SK-N-SH (cell line): ENCODE data around the gene MTX2. TPM values are rescaled to one million over a fixed set of nuclear protein-coding genes. Genes with fewer than 3 reads are reported as not detected.

Experiments used
- CTCF ChIA-PET: fragments of 300-600, 350-600 bp; formaldehyde crosslinking; extraction: SDS; loops from one replicate; lab custom pipeline; 2021; lab: Yijun Ruan, JAX
- POLR2A ChIA-PET: fragments of 350-600 bp; sonication (Branson Sonifier 250); formaldehyde crosslinking; extraction: SDS; loops from one replicate; lab custom pipeline; 2020; ENCODE audit warnings: antibody characterized with exemption, inconsistent platforms; lab: Yijun Ruan, JAX
- DNase-seq: peaks from one replicate; pipeline ENCODE4 v3.0.0; 2012
- H2AFZ ChIP-seq: fragments of 200-600 bp; sonication (generic); 2 replicates; pipeline ENCODE4 v1.8.1; 2016; ENCODE audit warnings: antibody characterized with exemption, mild to moderate bottlenecking, low read depth
- H3F3A ChIP-seq: fragments of 200-600 bp; sonication (generic); replicated peaks from 2 replicates; pipeline ENCODE3; 2016; ENCODE audit warnings: antibody characterized with exemption, mild to moderate bottlenecking; ENCODE audit not compliant: insufficient read depth
- H3K27ac ChIP-seq, 2 experiments: fragments of 200-500 bp in 1 of 2; fragments of 200-600 bp in 1 of 2; sonication (Bioruptor generic) in 1 of 2; sonication (generic), shearing (Covaris generic) in 1 of 2; 2 replicates each; pipeline versions ENCODE4 v1.5.1 to v1.6.1; 2014 to 2016; ENCODE audit warnings: low read depth in 2 of 2, inconsistent platforms in 1 of 2, low read length in 1 of 2, mild to moderate bottlenecking in 1 of 2, mixed read lengths in 1 of 2
- H3K27me3 ChIP-seq: fragments of 200-600 bp; sonication (generic), shearing (Covaris generic); 2 replicates; pipeline ENCODE4 v1.6.1; 2016; ENCODE audit warnings: mixed run types; ENCODE audit not compliant: insufficient read depth
- H3K36me3 ChIP-seq, 2 experiments: fragments of 200-500 bp in 1 of 2; fragments of 200-600 bp in 1 of 2; sonication (Bioruptor generic) in 1 of 2; sonication (generic) in 1 of 2; replicated peaks in 1 of 2; 2 replicates each; pipeline versions ENCODE3 to v1.5.1; 2014 to 2016; ENCODE audit warnings: low read length in 1 of 2, mild to moderate bottlenecking in 1 of 2; ENCODE audit not compliant: insufficient read depth in 2 of 2, control insufficient read depth in 1 of 2
- H3K4me1 ChIP-seq, 2 experiments: fragments of 200-500 bp in 1 of 2; fragments of 200-600 bp in 1 of 2; sonication (Bioruptor generic) in 1 of 2; sonication (generic), shearing (Covaris generic) in 1 of 2; 2 replicates each; pipeline versions ENCODE4 v1.5.1 to v1.6.1; 2014 to 2016; ENCODE audit warnings: low read depth in 1 of 2, low read length in 1 of 2, mixed run types in 1 of 2; ENCODE audit not compliant: insufficient read depth in 2 of 2, control insufficient read depth in 1 of 2
- H3K4me2 ChIP-seq: fragments of 200-600 bp; sonication (generic), shearing (Covaris generic); 2 replicates; pipeline ENCODE4 v1.6.1; 2017; ENCODE audit warnings: mixed run types
- H3K4me3 ChIP-seq, 2 experiments: fragments of 200-500 bp in 1 of 2; fragments of 200-600 bp in 1 of 2; sonication (Bioruptor generic) in 1 of 2; sonication (generic), shearing (Covaris generic) in 1 of 2; 2 replicates each; pipeline versions ENCODE4 v1.5.1 to v1.8.1; 2014 to 2016; ENCODE audit warnings: low read depth in 2 of 2, inconsistent platforms in 1 of 2, low read length in 1 of 2, mild to moderate bottlenecking in 1 of 2, mixed read lengths in 1 of 2, moderate library complexity in 1 of 2
- H3K79me2 ChIP-seq: fragments of 200-600 bp; sonication (generic); 2 replicates; pipeline ENCODE4 v1.8.1; 2017; ENCODE audit warnings: mild to moderate bottlenecking; ENCODE audit not compliant: insufficient read depth
- H3K9ac ChIP-seq: fragments of 200-600 bp; sonication (generic); 2 replicates; pipeline ENCODE4 v1.6.1; 2017; ENCODE audit warnings: mixed run types
- H3K9me2 ChIP-seq: fragments of 200-600 bp; sonication (generic); 2 replicates; pipeline ENCODE4 v1.6.1; 2017; ENCODE audit warnings: mixed run types
- H3K9me3 ChIP-seq: fragments of 200-600 bp; sonication (generic); 2 replicates; pipeline ENCODE4 v1.6.1; 2017; ENCODE audit warnings: mixed run types, mild to moderate bottlenecking, moderate library complexity
- H4K20me1 ChIP-seq: fragments of 200-600 bp; sonication (generic); 2 replicates; pipeline ENCODE4 v1.6.1; 2017; ENCODE audit warnings: mild to moderate bottlenecking, mixed run types; ENCODE audit not compliant: insufficient read depth
- CHD2 ChIP-seq: fragments of 150-350 bp; IDR thresholded peaks from 2 replicates; pipeline ENCODE4 v1.6.1; 2018; ENCODE audit warnings: low read length; ENCODE audit not compliant: partially characterized antibody
- ELF1 ChIP-seq: IDR thresholded peaks from 2 replicates; pipeline ENCODE4 v1.4.0; 2012
- EP300 ChIP-seq, 2 experiments: IDR thresholded peaks; 2 replicates each; pipeline versions ENCODE4 v1.4.0 to v1.6.1; 2012; ENCODE audit warnings: borderline replicate concordance in 1 of 2, low read depth in 1 of 2, low read length in 1 of 2
- EZH2phosphoT487 ChIP-seq: fragments of 200-600 bp; sonication (generic); IDR thresholded peaks from 2 replicates; pipeline ENCODE4 v1.6.1; 2017; ENCODE audit warnings: low read depth, mixed run types, mild to moderate bottlenecking, antibody characterized with exemption, moderate library complexity, borderline replicate concordance
- FOSL2 ChIP-seq: IDR thresholded peaks from 2 replicates; pipeline ENCODE4 v1.4.0; 2012; ENCODE audit warnings: low read depth, mild to moderate bottlenecking, moderate library complexity, borderline replicate concordance
- FOXJ3 ChIP-seq: sonication (generic); formaldehyde crosslinking; IDR thresholded peaks from 2 replicates; pipeline ENCODE4 v1.5.1; 2020; ENCODE audit warnings: mild to moderate bottlenecking, missing genetic modification reagents
- GABPA ChIP-seq: IDR thresholded peaks from 2 replicates; pipeline ENCODE4 v1.4.0; 2012; ENCODE audit warnings: low read depth, mild to moderate bottlenecking
- GATA2 ChIP-seq: sonication (generic); formaldehyde crosslinking; IDR thresholded peaks from 2 replicates; pipeline ENCODE4 v1.5.0; 2020; ENCODE audit warnings: mild to moderate bottlenecking, missing genetic modification reagents
- JUND ChIP-seq: IDR thresholded peaks from 2 replicates; pipeline ENCODE4 v1.4.0; 2012
- PBX3 ChIP-seq: IDR thresholded peaks from 2 replicates; pipeline ENCODE4; 2012
- POLR2AphosphoS5 ChIP-seq: IDR thresholded peaks from 2 replicates; pipeline ENCODE4 v1.6.1; 2012; ENCODE audit warnings: low read depth, low read length
- RAD21 ChIP-seq: IDR thresholded peaks from 2 replicates; pipeline ENCODE4 v1.6.1; 2012; ENCODE audit warnings: mild to moderate bottlenecking, low read length
- RCOR1 ChIP-seq: fragments of 150-350 bp; IDR thresholded peaks from 2 replicates; pipeline ENCODE4 v1.6.1; 2017; ENCODE audit warnings: antibody characterized with exemption, low read length
- RFX5 ChIP-seq: IDR thresholded peaks from 2 replicates; pipeline ENCODE4 v1.6.1; 2012; ENCODE audit warnings: mild to moderate bottlenecking, improper control_type of control experiment, low read length
- RXRA ChIP-seq: IDR thresholded peaks from 2 replicates; pipeline ENCODE4 v1.4.0; 2012; ENCODE audit warnings: low read depth, mild to moderate bottlenecking, borderline replicate concordance
- SIN3A ChIP-seq: IDR thresholded peaks from 2 replicates; pipeline ENCODE4 v1.6.1; 2012; ENCODE audit warnings: low read depth, mild to moderate bottlenecking, low read length, moderate library complexity, borderline replicate concordance
- SMC3 ChIP-seq: IDR thresholded peaks from 2 replicates; pipeline ENCODE4 v1.6.1; 2012; ENCODE audit warnings: low read depth, low read length, improper control_type of control experiment
- TAF1 ChIP-seq: IDR thresholded peaks from 2 replicates; pipeline ENCODE4 v1.6.1; 2012; ENCODE audit warnings: low read depth, mild to moderate bottlenecking, low read length, moderate library complexity, borderline replicate concordance
- TCF12 ChIP-seq: IDR thresholded peaks from 2 replicates; pipeline ENCODE4 v1.4.0; 2012
- ZBTB33 ChIP-seq: IDR thresholded peaks from 2 replicates; pipeline ENCODE4 v1.4.0; 2012; ENCODE audit warnings: low read depth, borderline replicate concordance
- WGBS: methylation state at CpG from one replicate; pipeline ENCODE4 v1.1.6; 2017; ENCODE audit warnings: low lambda C conversion rate; 5-methylcytosine and 5-hydroxymethylcytosine counted together
- polyA plus RNA-seq, 3 experiments: library from polyadenylated mRNA; depleted of rRNA; stranded (reverse); fragments of >200 nt; gene quantifications; 2 replicates each; pipeline ENCODE4 v1.2.3, GENCODE V29; 2012
- TF ChIP-seq, protein P1 (sequence below): fragments of 150-350 bp; IDR thresholded peaks from 2 replicates; pipeline ENCODE4 v1.6.1; 2016; ENCODE audit warnings: mild to moderate bottlenecking, low read depth, low read length
- TF ChIP-seq, protein P2 (sequence below): IDR thresholded peaks from 2 replicates; pipeline ENCODE4 v1.4.0; 2012; ENCODE audit warnings: low read depth, borderline replicate concordance
- TF ChIP-seq, protein P3 (sequence below): fragments of 150-350 bp; IDR thresholded peaks from 2 replicates; pipeline ENCODE4 v1.6.1; 2017; ENCODE audit warnings: antibody characterized with exemption, low read length, low read depth, borderline replicate concordance

Gene MTX2
- polyA plus RNA-seq, 1 of the 3 experiments (the other 2 are of a cell fraction): 44.4 TPM

DNA sequence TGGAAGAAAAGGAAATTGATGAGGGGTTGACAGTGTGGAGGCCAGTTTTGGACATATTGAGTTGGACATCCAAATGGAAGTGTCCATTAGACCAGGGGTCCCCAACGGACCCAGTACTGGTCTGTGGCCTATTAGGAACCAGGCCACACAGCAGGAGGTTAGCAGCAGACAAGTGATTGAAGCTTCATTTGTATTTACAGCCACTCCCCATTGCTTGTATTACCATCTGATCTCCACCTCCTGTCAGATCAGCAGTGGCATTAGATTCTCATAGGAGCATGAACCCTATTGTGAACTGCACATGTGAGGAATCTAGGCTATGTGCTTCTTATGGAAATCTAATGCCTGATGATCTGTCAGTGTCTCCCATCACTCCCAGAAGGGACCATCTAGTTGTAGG lies 99.1 kb downstream of the MTX2 start:
- Histone ChIP-seq H3K27ac (no peak overlapping the region), H2AFZ (no peak overlapping the region), H4K20me1 (no peaks in the 10 kb centered on the region), H3K27me3 (no peaks in the 10 kb centered on the region), H3K4me1 (no peaks in the 10 kb centered on the region), H3K9ac (no peak overlapping the region), H3K4me3 (no peak overlapping the region), H3K36me3 (peaks cover 0 to 3% of the 10 kb centered on the region in 2 experiments), H3K79me2 (no peaks in the 10 kb centered on the region), H3K9me3 (no peaks in the 10 kb centered on the region), H3F3A (no peaks in the 10 kb centered on the region), H3K9me2 (no peaks in the 10 kb centered on the region), H3K4me2 (no peak overlapping the region)
- 36% methylated on average over 1 of the region's 1 CpG for WGBS
- CTCF ChIA-PET: interaction anchor here (0.9 kb wide), 1 partner anchor 228 kb away, joined by 3 read pairs; no protein-coding TSS in a partner anchor
- TF ChIP-seq JUND (no peak), TAF1 (no peak), PBX3 (no peak), GATA2 (CRISPR knock-in tag) (no peak), EP300 (IDR thresholded peaks at IDR 0.05; ENCODE audit: borderline replicate concordance in 1 of 2, low read depth in 1 of 2, low read length in 1 of 2) (no peak), FOXJ3 (CRISPR knock-in tag) (no peak), TCF12 (no peak), SMC3 (no peak), RXRA (no peak), RCOR1 (no peak), ELF1 (no peak), SIN3A (no peak), EZH2phosphoT487 (no peak), CHD2 (no peak), RAD21 (no peak), POLR2AphosphoS5 (no peak)
- TF ChIP-seq, protein P1, sequence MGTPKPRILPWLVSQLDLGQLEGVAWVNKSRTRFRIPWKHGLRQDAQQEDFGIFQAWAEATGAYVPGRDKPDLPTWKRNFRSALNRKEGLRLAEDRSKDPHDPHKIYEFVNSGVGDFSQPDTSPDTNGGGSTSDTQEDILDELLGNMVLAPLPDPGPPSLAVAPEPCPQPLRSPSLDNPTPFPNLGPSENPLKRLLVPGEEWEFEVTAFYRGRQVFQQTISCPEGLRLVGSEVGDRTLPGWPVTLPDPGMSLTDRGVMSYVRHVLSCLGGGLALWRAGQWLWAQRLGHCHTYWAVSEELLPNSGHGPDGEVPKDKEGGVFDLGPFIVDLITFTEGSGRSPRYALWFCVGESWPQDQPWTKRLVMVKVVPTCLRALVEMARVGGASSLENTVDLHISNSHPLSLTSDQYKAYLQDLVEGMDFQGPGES: no peak
- DNase-seq: no peak
- POLR2A ChIA-PET: no interaction called here

GRCh38 chr2:176370467-176371171 lies 101.4 kb downstream of the MTX2 start:
- H3K36me3 ChIP-seq: peaks cover 0 to 3% of the 10 kb centered on the region in 2 experiments
- no peaks in the 10 kb centered on the region for H3F3A ChIP-seq
- H3K4me1 ChIP-seq: no peaks in the 10 kb centered on the region
- WGBS: 71% methylated on average over 13 of the region's 13 CpGs
- H3K9me3 ChIP-seq: no peaks in the 10 kb centered on the region
- no peaks in the 10 kb centered on the region for H3K79me2 ChIP-seq
- no peaks in the 10 kb centered on the region for H3K9me2 ChIP-seq
- no peak overlapping the region for H3K27ac ChIP-seq
- no peak overlapping the region for H2AFZ ChIP-seq
- H3K9ac ChIP-seq: no peak overlapping the region
- H3K4me2 ChIP-seq: no peak overlapping the region
- ChIA-PET CTCF (interaction anchor here (0.8 to 1.2 kb wide), 3 partner anchors 66 to 230 kb away, joined by 3 to 6 read pairs (median 3); no protein-coding TSS in a partner anchor), POLR2A (no interaction called here)
- H3K4me3 ChIP-seq: no peak overlapping the region
- H3K27me3 ChIP-seq: no peaks in the 10 kb centered on the region
- no peaks in the 10 kb centered on the region for H4K20me1 ChIP-seq
- DNase-seq: no peak
- TF ChIP-seq FOSL2 (no peak), ZBTB33 (no peak), SMC3 (no peak), RFX5 (no peak), GABPA (no peak), EZH2phosphoT487 (no peak), GATA2 (CRISPR knock-in tag) (no peak)
- TF ChIP-seq, protein P2, sequence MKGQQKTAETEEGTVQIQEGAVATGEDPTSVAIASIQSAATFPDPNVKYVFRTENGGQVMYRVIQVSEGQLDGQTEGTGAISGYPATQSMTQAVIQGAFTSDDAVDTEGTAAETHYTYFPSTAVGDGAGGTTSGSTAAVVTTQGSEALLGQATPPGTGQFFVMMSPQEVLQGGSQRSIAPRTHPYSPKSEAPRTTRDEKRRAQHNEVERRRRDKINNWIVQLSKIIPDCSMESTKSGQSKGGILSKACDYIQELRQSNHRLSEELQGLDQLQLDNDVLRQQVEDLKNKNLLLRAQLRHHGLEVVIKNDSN: no peak
- TF ChIP-seq, protein P3, sequence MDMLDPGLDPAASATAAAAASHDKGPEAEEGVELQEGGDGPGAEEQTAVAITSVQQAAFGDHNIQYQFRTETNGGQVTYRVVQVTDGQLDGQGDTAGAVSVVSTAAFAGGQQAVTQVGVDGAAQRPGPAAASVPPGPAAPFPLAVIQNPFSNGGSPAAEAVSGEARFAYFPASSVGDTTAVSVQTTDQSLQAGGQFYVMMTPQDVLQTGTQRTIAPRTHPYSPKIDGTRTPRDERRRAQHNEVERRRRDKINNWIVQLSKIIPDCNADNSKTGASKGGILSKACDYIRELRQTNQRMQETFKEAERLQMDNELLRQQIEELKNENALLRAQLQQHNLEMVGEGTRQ: no peak
